Choroid plexus epithelial cell (primary cell): ENCODE data around the gene SLC30A7.

Experiments
- DNase-seq: peaks from one replicate; pipeline ENCODE4 v3.0.0-alpha.2; 2010; ENCODE audit warnings: low read depth
- H3K4me3 ChIP-seq: 2 replicates; pipeline ENCODE4 v1.5.1; 2011; ENCODE audit warnings: low read depth, mild to moderate bottlenecking, control low read depth, low read length, moderate library complexity
- TF ChIP-seq, protein P1 (sequence below): conservative IDR thresholded peaks from 2 replicates; pipeline ENCODE4 v1.5.1; 2011; ENCODE audit warnings: low read depth, mild to moderate bottlenecking, control low read depth, inconsistent platforms, low read length, moderate library complexity

SLC30A7 gene

GRCh38 chr1:101027194-101027772, 131.4 kb downstream of the SLC30A7 start:
- TF ChIP-seq, protein P1, sequence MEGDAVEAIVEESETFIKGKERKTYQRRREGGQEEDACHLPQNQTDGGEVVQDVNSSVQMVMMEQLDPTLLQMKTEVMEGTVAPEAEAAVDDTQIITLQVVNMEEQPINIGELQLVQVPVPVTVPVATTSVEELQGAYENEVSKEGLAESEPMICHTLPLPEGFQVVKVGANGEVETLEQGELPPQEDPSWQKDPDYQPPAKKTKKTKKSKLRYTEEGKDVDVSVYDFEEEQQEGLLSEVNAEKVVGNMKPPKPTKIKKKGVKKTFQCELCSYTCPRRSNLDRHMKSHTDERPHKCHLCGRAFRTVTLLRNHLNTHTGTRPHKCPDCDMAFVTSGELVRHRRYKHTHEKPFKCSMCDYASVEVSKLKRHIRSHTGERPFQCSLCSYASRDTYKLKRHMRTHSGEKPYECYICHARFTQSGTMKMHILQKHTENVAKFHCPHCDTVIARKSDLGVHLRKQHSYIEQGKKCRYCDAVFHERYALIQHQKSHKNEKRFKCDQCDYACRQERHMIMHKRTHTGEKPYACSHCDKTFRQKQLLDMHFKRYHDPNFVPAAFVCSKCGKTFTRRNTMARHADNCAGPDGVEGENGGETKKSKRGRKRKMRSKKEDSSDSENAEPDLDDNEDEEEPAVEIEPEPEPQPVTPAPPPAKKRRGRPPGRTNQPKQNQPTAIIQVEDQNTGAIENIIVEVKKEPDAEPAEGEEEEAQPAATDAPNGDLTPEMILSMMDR = no peak
- no peak for DNase-seq
- no peak overlapping the region for H3K4me3 ChIP-seq

DNA sequence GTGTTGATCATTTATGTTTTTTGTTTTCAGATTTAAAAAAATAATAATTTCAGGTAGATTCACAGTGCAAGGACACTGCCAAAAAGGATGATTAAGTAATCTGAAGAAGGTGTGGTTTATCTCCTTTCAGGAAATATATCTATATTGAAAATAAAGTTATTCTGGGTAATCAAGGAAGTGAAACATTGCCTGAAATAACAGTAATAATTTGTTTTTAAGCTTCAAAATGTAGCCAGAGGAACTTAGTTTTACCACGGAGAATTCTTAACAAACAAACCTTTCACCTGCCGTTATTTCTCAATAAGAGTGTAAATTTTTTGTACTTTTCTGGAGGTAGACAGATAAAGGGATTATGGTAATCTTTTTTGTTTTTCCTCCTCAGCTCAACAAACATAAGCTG, 132.6 kb downstream of the SLC30A7 start:
- no peak overlapping the region for H3K4me3 ChIP-seq
- TF ChIP-seq, protein P1 = no peak
- DNase-seq = no peak

- TF ChIP-seq, protein P1 = no peak
- no peak overlapping the region for H3K4me3 ChIP-seq
- DNase-seq = no peak
Observed at GRCh38 chr1:101029184-101029583, 133.3 kb downstream of the SLC30A7 start.

- H3K4me3 ChIP-seq = no peak overlapping the region
- no peak for DNase-seq
- TF ChIP-seq, protein P1 = no peak
Observed at GRCh38 chr1:101030881-101031280, 135.0 kb downstream of the SLC30A7 start.
